Fibroblast of the aortic adventitia (primary cell): ENCODE data around the gene EXT2. TPM values are rescaled to one million over a fixed set of nuclear protein-coding genes. Genes with fewer than 3 reads are reported as not detected.

Experiments used
- DNase-seq: peaks from one replicate; pipeline ENCODE4 v3.0.0-alpha.2; 2010; ENCODE audit warnings: low read depth
- H3K4me3 ChIP-seq: 2 replicates; pipeline ENCODE4 v1.5.1; 2011; ENCODE audit warnings: low read depth, mild to moderate bottlenecking, control low read depth, low read length, moderate library complexity
- CTCF ChIP-seq: IDR thresholded peaks from 2 replicates; pipeline ENCODE4 v1.5.1; 2011; ENCODE audit warnings: mild to moderate bottlenecking, low read length, control low read depth, inconsistent platforms; ENCODE audit not compliant: insufficient read depth
- total RNA-seq: library from RNA; depleted of rRNA; stranded (reverse); fragments of >200 nt; gene quantifications from 2 replicates; pipeline ENCODE4 v1.2.3, GENCODE V29; 2012; ENCODE audit warnings: low replicate concordance

EXT2 gene
- total RNA-seq, 1 donor, result 100 TPM

- no peak overlapping the region for H3K4me3 ChIP-seq
- DNase-seq, result no peak
- no peak for TF ChIP-seq CTCF
Measured at GRCh38 chr11:44260081-44260480, 164.6 kb downstream of the EXT2 start.

- DNase-seq, result no peak
- no peak for TF ChIP-seq CTCF
- H3K4me3 ChIP-seq, result no peak overlapping the region
Measured at GRCh38 chr11:44261800-44262591, 166.5 kb downstream of the EXT2 start.

GRCh38 chr11:44263738-44264437 is 168.4 kb downstream of the EXT2 start:
- DNase-seq, result no peak
- no peak overlapping the region for H3K4me3 ChIP-seq
- TF ChIP-seq CTCF, result no peak

- TF ChIP-seq CTCF, result no peak
- H3K4me3 ChIP-seq, result no peak overlapping the region
Measured at GRCh38 chr11:44264438-44264749, 168.9 kb downstream of the EXT2 start.

GRCh38 chr11:44264761-44265160 is 169.3 kb downstream of the EXT2 start:
- TF ChIP-seq CTCF, result no peak
- DNase-seq, result no peak
- H3K4me3 ChIP-seq, result no peak overlapping the region

More at GRCh38 chr11:44264438-44264749, 168.9 kb downstream of the EXT2 start:
- no peak for DNase-seq

- no peak for TF ChIP-seq CTCF
- no peak for DNase-seq
- no peak overlapping the region for H3K4me3 ChIP-seq
Measured at GRCh38 chr11:44266056-44266780, 170.7 kb downstream of the EXT2 start.
